ENCODE results near the gene PAF1. TPM values are rescaled to one million over a fixed set of nuclear protein-coding genes. Genes with fewer than 3 reads are reported as not detected.

The PAF1 gene
- total and polyA plus RNA-seq, 2 of the 13 experiments (the other 11 are each of a cell fraction or from before 2014, with no cell fraction given): 30.2 to 31.1 TPM

GRCh38 chr19:39411832-39412099 lies 20.9 kb upstream of the PAF1 start (continued):
- TF ChIP-seq ZNF557 (CRISPR knock-in tag; IDR thresholded peaks at IDR 0.05): peak; percentile 57; the same call in 1 of the 2 replicates
- TF ChIP-seq FOXK1 (CRISPR knock-in tag; IDR thresholded peaks at IDR 0.05; ENCODE audit: borderline replicate concordance, low read depth): no peak
- TF ChIP-seq YEATS2 (CRISPR knock-in tag; IDR thresholded peaks at IDR 0.05; ENCODE audit: borderline replicate concordance): no peak
- TF ChIP-seq FOXA1 (IDR thresholded peaks at IDR 0.05): no peak
- TF ChIP-seq FOXA1 (CRISPR knock-in tag; IDR thresholded peaks at IDR 0.05): no peak
- TF ChIP-seq ZNF350 (CRISPR knock-in tag; IDR thresholded peaks at IDR 0.05; ENCODE audit: borderline replicate concordance, low read depth): no peak
- TF ChIP-seq, protein P1, sequence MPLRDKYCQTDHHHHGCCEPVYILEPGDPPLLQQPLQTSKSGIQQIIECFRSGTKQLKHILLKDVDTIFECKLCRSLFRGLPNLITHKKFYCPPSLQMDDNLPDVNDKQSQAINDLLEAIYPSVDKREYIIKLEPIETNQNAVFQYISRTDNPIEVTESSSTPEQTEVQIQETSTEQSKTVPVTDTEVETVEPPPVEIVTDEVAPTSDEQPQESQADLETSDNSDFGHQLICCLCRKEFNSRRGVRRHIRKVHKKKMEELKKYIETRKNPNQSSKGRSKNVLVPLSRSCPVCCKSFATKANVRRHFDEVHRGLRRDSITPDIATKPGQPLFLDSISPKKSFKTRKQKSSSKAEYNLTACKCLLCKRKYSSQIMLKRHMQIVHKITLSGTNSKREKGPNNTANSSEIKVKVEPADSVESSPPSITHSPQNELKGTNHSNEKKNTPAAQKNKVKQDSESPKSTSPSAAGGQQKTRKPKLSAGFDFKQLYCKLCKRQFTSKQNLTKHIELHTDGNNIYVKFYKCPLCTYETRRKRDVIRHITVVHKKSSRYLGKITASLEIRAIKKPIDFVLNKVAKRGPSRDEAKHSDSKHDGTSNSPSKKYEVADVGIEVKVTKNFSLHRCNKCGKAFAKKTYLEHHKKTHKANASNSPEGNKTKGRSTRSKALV (CRISPR knock-in tag; IDR thresholded peaks at IDR 0.05): no peak
- TF ChIP-seq MAZ (IDR thresholded peaks at IDR 0.05; ENCODE audit: borderline replicate concordance, low read depth, low read length): no peak
- TF ChIP-seq MAZ (CRISPR knock-in tag; IDR thresholded peaks at IDR 0.05; ENCODE audit: low read depth): no peak
- TF ChIP-seq TCF12 (IDR thresholded peaks at IDR 0.05): no peak
- TF ChIP-seq TCF12 (CRISPR knock-in tag; IDR thresholded peaks at IDR 0.05): no peak
- no peak for TF ChIP-seq PLRG1 (conservative IDR thresholded peaks at IDR 0.05)
- no peak for TF ChIP-seq ZIK1 (CRISPR knock-in tag; IDR thresholded peaks at IDR 0.05; ENCODE audit: borderline replicate concordance, low read depth)
- TF ChIP-seq HNRNPL (IDR thresholded peaks at IDR 0.05; ENCODE audit: low read depth, low read length): no peak
- no peak for TF ChIP-seq PAF1 (CRISPR knock-in tag; IDR thresholded peaks at IDR 0.05)
- TF ChIP-seq, protein P2, sequence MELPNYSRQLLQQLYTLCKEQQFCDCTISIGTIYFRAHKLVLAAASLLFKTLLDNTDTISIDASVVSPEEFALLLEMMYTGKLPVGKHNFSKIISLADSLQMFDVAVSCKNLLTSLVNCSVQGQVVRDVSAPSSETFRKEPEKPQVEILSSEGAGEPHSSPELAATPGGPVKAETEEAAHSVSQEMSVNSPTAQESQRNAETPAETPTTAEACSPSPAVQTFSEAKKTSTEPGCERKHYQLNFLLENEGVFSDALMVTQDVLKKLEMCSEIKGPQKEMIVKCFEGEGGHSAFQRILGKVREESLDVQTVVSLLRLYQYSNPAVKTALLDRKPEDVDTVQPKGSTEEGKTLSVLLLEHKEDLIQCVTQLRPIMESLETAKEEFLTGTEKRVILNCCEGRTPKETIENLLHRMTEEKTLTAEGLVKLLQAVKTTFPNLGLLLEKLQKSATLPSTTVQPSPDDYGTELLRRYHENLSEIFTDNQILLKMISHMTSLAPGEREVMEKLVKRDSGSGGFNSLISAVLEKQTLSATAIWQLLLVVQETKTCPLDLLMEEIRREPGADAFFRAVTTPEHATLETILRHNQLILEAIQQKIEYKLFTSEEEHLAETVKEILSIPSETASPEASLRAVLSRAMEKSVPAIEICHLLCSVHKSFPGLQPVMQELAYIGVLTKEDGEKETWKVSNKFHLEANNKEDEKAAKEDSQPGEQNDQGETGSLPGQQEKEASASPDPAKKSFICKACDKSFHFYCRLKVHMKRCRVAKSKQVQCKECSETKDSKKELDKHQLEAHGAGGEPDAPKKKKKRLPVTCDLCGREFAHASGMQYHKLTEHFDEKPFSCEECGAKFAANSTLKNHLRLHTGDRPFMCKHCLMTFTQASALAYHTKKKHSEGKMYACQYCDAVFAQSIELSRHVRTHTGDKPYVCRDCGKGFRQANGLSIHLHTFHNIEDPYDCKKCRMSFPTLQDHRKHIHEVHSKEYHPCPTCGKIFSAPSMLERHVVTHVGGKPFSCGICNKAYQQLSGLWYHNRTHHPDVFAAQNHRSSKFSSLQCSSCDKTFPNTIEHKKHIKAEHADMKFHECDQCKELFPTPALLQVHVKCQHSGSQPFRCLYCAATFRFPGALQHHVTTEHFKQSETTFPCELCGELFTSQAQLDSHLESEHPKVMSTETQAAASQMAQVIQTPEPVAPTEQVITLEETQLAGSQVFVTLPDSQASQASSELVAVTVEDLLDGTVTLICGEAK (IDR thresholded peaks at IDR 0.05): no peak
- TF ChIP-seq, protein P2 (CRISPR knock-in tag; IDR thresholded peaks at IDR 0.05): no peak

All from HepG2 (cell line).